Panc1 (cell line): ENCODE results near the gene NECAP2. TPM values are rescaled to one million over a fixed set of nuclear protein-coding genes. Genes with fewer than 3 reads are reported as not detected.

ENCODE experiments used
- ATAC-seq: fragments of 200-7000 bp; cut with Tn5 transposase; 2 replicates; pipeline ENCODE4 v1.9.1; 2020; ENCODE audit warnings: mild to moderate bottlenecking, moderate library complexity
- BruUV-seq: library from RNA; stranded (reverse); fragments of 400-500 nt; replicated peaks from 2 replicates; lab custom pipeline; 2021; lab: Mats Ljungman, UMichigan
- CTCF ChIA-PET: fragments of 300-600 bp; sonication (Branson Sonifier 250); formaldehyde crosslinking; loops from one replicate; lab custom pipeline; 2022; ENCODE audit warnings: antibody characterized with exemption; lab: Charles Lee
- POLR2A ChIA-PET: fragments of 300-600 bp; sonication (Branson Sonifier 250); formaldehyde crosslinking; loops from one replicate; lab custom pipeline; 2022; ENCODE audit warnings: antibody characterized with exemption; lab: Charles Lee
- DNase-seq: peaks from one replicate; pipeline ENCODE4 v3.0.0-alpha.2; 2010; ENCODE audit warnings: low read depth, low spot score
- H3K27ac ChIP-seq: 2 replicates; pipeline ENCODE4 v1.5.1; 2011; ENCODE audit warnings: mild to moderate bottlenecking, low read length, inconsistent platforms
- H3K27me3 ChIP-seq: fragments of 200-500 bp; sonication (Bioruptor generic); 2 replicates; pipeline ENCODE4 v1.6.0; 2014; ENCODE audit warnings: low read length, inconsistent platforms; ENCODE audit not compliant: control insufficient read depth, insufficient read depth
- H3K36me3 ChIP-seq: fragments of 200-500 bp; sonication (Bioruptor generic); 2 replicates; pipeline ENCODE4 v1.5.1; 2014; ENCODE audit warnings: inconsistent platforms, mild to moderate bottlenecking, low read length, moderate library complexity; ENCODE audit not compliant: control insufficient read depth, insufficient read depth
- H3K4me1 ChIP-seq: 2 replicates; pipeline ENCODE4 v1.5.1; 2011; ENCODE audit warnings: inconsistent platforms, mild to moderate bottlenecking, low read length, moderate library complexity; ENCODE audit not compliant: control insufficient read depth, insufficient read depth
- H3K4me3 ChIP-seq, 2 experiments: 2 replicates each; pipeline ENCODE4 v1.5.1; 2011 to 2012; ENCODE audit warnings: low read depth in 2 of 2, low read length in 2 of 2, mild to moderate bottlenecking in 2 of 2, inconsistent platforms in 1 of 2, moderate library complexity in 1 of 2
- H3K9me3 ChIP-seq: fragments of 200-500 bp; sonication (Bioruptor generic); 2 replicates; pipeline ENCODE4 v1.5.1; 2014; ENCODE audit warnings: low read depth, mild to moderate bottlenecking, inconsistent platforms, low read length, moderate library complexity; ENCODE audit not compliant: control insufficient read depth, insufficient read depth
- POLR2AphosphoS5 ChIP-seq: IDR thresholded peaks from 2 replicates; pipeline ENCODE4 v1.6.1; 2012; ENCODE audit warnings: mild to moderate bottlenecking, low read depth, low read length, moderate library complexity
- REST ChIP-seq, 2 experiments: IDR thresholded peaks; 2 replicates each; pipeline ENCODE4 v1.6.1; 2011 to 2012; ENCODE audit warnings: low read depth in 2 of 2, control low read depth in 1 of 2, low read length in 1 of 2, mild to moderate bottlenecking in 1 of 2, moderate library complexity in 1 of 2; ENCODE audit not compliant: insufficient read depth in 1 of 2
- SIN3A ChIP-seq: IDR thresholded peaks from 2 replicates; pipeline ENCODE4 v1.6.1; 2012; ENCODE audit warnings: low read depth, mild to moderate bottlenecking, low read length, moderate library complexity, borderline replicate concordance; ENCODE audit not compliant: insufficient read depth
- TCF7L2 ChIP-seq: IDR thresholded peaks from 2 replicates; pipeline ENCODE4 v1.6.1; 2011; ENCODE audit warnings: mild to moderate bottlenecking, low read depth, low read length, inconsistent platforms
- in situ Hi-C: cut with HindIII; loops from 2 replicates; pipeline ENCODE4 v1.10.0; 2016; ENCODE audit warnings: low sequenced_read_pairs, low pct_unique_long_range_greater_than_20kb
- intact Hi-C: fragments of 100-400 bp; cut with micrococcal nuclease; formaldehyde crosslinking; loops from one replicate; pipeline ENCODE4 v1.10.0; 2022; ENCODE audit not compliant: unreplicated experiment
- total RNA-seq: library from RNA; stranded (reverse); gene quantifications from one replicate; pipeline ENCODE4 v1.2.1, GENCODE V29; 2021; ENCODE audit not compliant: unreplicated experiment
- TF ChIP-seq, protein P1 (sequence below): fragments of 450-650 bp; IDR thresholded peaks from 2 replicates; pipeline ENCODE4 v1.5.1; 2017; ENCODE audit warnings: mild to moderate bottlenecking

NECAP2 gene
- total RNA-seq, 1 experiment from 2014 or later: 56.8 TPM

- no TSS peak for BruUV-seq
- Histone ChIP-seq H3K4me3 (no peak overlapping the region), H3K27me3 (no peaks in the 10 kb centered on the region), H3K4me1 (no peaks in the 10 kb centered on the region), H3K36me3 (no peaks in the 10 kb centered on the region), H3K27ac (no peak overlapping the region), H3K9me3 (no peaks in the 10 kb centered on the region)
- POLR2A ChIA-PET: interaction anchor here (0.5 kb wide), 1 partner anchor 49 kb away, joined by 13 read pairs; no protein-coding TSS in a partner anchor
- no peak for ATAC-seq
- in situ Hi-C loops: no loop called here
- TF ChIP-seq REST (IDR thresholded peaks at IDR 0.05; ENCODE audit: insufficient read depth in 1 of 2, low read depth in 2 of 2, low read length in 1 of 2) (no peak), TCF7L2 (no peak), POLR2AphosphoS5 (no peak), SIN3A (no peak)
- TF ChIP-seq, protein P1, sequence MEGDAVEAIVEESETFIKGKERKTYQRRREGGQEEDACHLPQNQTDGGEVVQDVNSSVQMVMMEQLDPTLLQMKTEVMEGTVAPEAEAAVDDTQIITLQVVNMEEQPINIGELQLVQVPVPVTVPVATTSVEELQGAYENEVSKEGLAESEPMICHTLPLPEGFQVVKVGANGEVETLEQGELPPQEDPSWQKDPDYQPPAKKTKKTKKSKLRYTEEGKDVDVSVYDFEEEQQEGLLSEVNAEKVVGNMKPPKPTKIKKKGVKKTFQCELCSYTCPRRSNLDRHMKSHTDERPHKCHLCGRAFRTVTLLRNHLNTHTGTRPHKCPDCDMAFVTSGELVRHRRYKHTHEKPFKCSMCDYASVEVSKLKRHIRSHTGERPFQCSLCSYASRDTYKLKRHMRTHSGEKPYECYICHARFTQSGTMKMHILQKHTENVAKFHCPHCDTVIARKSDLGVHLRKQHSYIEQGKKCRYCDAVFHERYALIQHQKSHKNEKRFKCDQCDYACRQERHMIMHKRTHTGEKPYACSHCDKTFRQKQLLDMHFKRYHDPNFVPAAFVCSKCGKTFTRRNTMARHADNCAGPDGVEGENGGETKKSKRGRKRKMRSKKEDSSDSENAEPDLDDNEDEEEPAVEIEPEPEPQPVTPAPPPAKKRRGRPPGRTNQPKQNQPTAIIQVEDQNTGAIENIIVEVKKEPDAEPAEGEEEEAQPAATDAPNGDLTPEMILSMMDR: no peak
- intact Hi-C loops: no loop called here
- no peak for DNase-seq
- CTCF ChIA-PET: no interaction called here
These were observed 7.5 kb upstream of the NECAP2 start for GRCh38 chr1:16433030-16433429.

DNA sequence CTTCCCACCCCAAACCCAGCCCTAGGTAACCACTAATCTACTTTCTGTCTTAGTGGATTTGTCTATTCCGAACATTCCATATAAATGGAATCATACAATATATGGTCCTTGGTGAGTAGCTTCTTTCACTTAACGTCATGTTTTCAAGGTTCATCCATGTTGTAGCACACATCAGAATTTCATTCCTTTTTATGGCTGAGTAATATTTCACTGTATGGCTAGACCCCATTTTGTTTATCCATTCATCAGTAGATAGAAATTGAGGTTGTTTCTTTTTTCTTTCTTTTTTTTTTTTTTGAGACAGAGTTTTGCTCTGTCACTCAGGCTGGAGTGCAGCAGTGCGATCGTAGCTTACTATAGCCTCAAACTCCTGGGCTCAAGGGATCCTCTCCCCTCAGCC, 6.5 kb upstream of the NECAP2 start:
- H3K27ac ChIP-seq: no peak overlapping the region
- H3K36me3 ChIP-seq: no peaks in the 10 kb centered on the region
- TF ChIP-seq SIN3A (no peak), POLR2AphosphoS5 (no peak), TCF7L2 (no peak), REST (IDR thresholded peaks at IDR 0.05; ENCODE audit: insufficient read depth in 1 of 2, low read depth in 2 of 2, low read length in 1 of 2) (no peak)
- TF ChIP-seq, protein P1: no peak
- no TSS peak for BruUV-seq
- ATAC-seq: no peak
- H3K4me3 ChIP-seq: no peak overlapping the region
- DNase-seq: no peak
- POLR2A ChIA-PET: interaction anchor here (0.6 kb wide), 1 partner anchor 43 kb away, joined by 5 read pairs; no protein-coding TSS in a partner anchor
- no peaks in the 10 kb centered on the region for H3K4me1 ChIP-seq
- CTCF ChIA-PET: no interaction called here
- no peaks in the 10 kb centered on the region for H3K27me3 ChIP-seq
- in situ Hi-C loops (no loop called here), intact Hi-C loops (no loop called here)
- no peaks in the 10 kb centered on the region for H3K9me3 ChIP-seq
